OCI-LY7 (cell line): ENCODE data around the gene TRIM37. TPM values are rescaled to one million over a fixed set of nuclear protein-coding genes. Genes with fewer than 3 reads are reported as not detected.
"Not testable (repeated sequence)": the region's sequence is repeated elsewhere in the genome, so short reads cannot be mapped to it uniquely, and the experiment has no call there.

ENCODE experiments used
- BruUV-seq: library from RNA; stranded (reverse); fragments of 400-500 nt; replicated peaks from 2 replicates; lab custom pipeline; 2021; lab: Mats Ljungman, UMichigan
- CTCF ChIA-PET: fragments of 300-600 bp; sonication (Branson Sonifier 250); formaldehyde crosslinking; loops from one replicate; lab custom pipeline; 2022; ENCODE audit warnings: antibody characterized with exemption; ENCODE audit not compliant: unreplicated experiment; lab: Charles Lee
- POLR2A ChIA-PET: fragments of 300-600 bp; sonication (Branson Sonifier 250); formaldehyde crosslinking; loops from one replicate; lab custom pipeline; 2022; ENCODE audit warnings: antibody characterized with exemption; lab: Charles Lee
- DNase-seq: peaks from one replicate; pipeline ENCODE4 v3.0.0-alpha.2; 2015; ENCODE audit warnings: low spot score
- H2AFZ ChIP-seq: fragments of 200-600 bp; sonication (generic), shearing (Covaris generic); 2 replicates; pipeline ENCODE4 v1.6.1; 2014; ENCODE audit warnings: mild to moderate bottlenecking, antibody characterized with exemption, low read length, moderate library complexity
- H3K27ac ChIP-seq: fragments of 200-600 bp; sonication (generic); 2 replicates; pipeline ENCODE4 v1.5.1; 2014; ENCODE audit warnings: mixed run types, low read depth, mild to moderate bottlenecking, moderate library complexity, low read length, inconsistent platforms; ENCODE audit not compliant: poor library complexity, severe bottlenecking
- H3K36me3 ChIP-seq: fragments of 200-600 bp; sonication (generic); 2 replicates; pipeline ENCODE4 v1.6.1; 2014; ENCODE audit warnings: mild to moderate bottlenecking, antibody characterized with exemption, low read length, moderate library complexity, mixed read lengths; ENCODE audit not compliant: insufficient read depth
- H3K4me1 ChIP-seq: fragments of 200-600 bp; sonication (generic); 2 replicates; pipeline ENCODE4 v1.5.1; 2014; ENCODE audit warnings: mild to moderate bottlenecking, low read length; ENCODE audit not compliant: insufficient read depth, poor library complexity, severe bottlenecking
- H3K4me2 ChIP-seq: fragments of 200-600 bp; sonication (generic); 2 replicates; pipeline ENCODE4 v1.6.1; 2014; ENCODE audit warnings: mild to moderate bottlenecking, low read length
- H3K4me3 ChIP-seq: fragments of 200-600 bp; sonication (generic); 2 replicates; pipeline ENCODE4 v1.5.1; 2014; ENCODE audit warnings: mild to moderate bottlenecking, low read depth, low read length; ENCODE audit not compliant: poor library complexity, severe bottlenecking
- H3K79me2 ChIP-seq: fragments of 200-600 bp; sonication (generic); 2 replicates; pipeline ENCODE4 v1.6.1; 2016; ENCODE audit warnings: low read depth, mild to moderate bottlenecking, low read length, moderate library complexity, mixed read lengths; ENCODE audit not compliant: insufficient read depth
- H3K9me2 ChIP-seq: fragments of 200-600 bp; sonication (generic); 2 replicates; pipeline ENCODE4 v1.6.1; 2016; ENCODE audit warnings: mild to moderate bottlenecking, low read length, mixed read lengths; ENCODE audit not compliant: insufficient read depth
- H3K9me3 ChIP-seq: fragments of 200-600 bp; sonication (generic); 2 replicates; pipeline ENCODE4 v1.6.1; 2014; ENCODE audit warnings: mild to moderate bottlenecking, mixed run types, low read length, mixed read lengths
- H4K20me1 ChIP-seq: fragments of 200-600 bp; sonication (generic); 2 replicates; pipeline ENCODE4 v1.6.1; 2014; ENCODE audit warnings: mild to moderate bottlenecking, antibody characterized with exemption, low read length, moderate library complexity, mixed read lengths; ENCODE audit not compliant: insufficient read depth
- CTCF ChIP-seq: fragments of 200-600 bp; sonication (generic); conservative IDR thresholded peaks from 2 replicates; pipeline ENCODE4 v1.5.1; 2014; ENCODE audit warnings: mild to moderate bottlenecking, antibody characterized with exemption, low read length, moderate library complexity, mixed read lengths
- EZH2phosphoT487 ChIP-seq: fragments of 200-600 bp; sonication (generic); IDR thresholded peaks from 2 replicates; pipeline ENCODE4 v1.6.1; 2018; ENCODE audit warnings: low read depth, borderline replicate concordance, mild to moderate bottlenecking, mixed run types, antibody characterized with exemption, low read length, moderate library complexity, mixed read lengths
- intact Hi-C: fragments of 100-400 bp; cut with micrococcal nuclease; formaldehyde crosslinking; loops from one replicate; pipeline ENCODE4 v1.10.0; 2022; ENCODE audit not compliant: unreplicated experiment
- total RNA-seq, 2 experiments: library from RNA; depleted of rRNA in 1 of 2; stranded (reverse); fragments of >200 nt in 1 of 2; shearing (Covaris generic) in 1 of 2; gene quantifications; 2 replicates each; pipeline ENCODE4 v1.2.3, GENCODE V29; 2014 to 2022

TRIM37 gene
- total RNA-seq, 2 experiments from 2014 or later: 27.9 to 35.4 TPM

GRCh38 chr17:58965221-58965620 lies 141.5 kb downstream of the TRIM37 start:
- CTCF ChIA-PET: no interaction called here
- TF ChIP-seq CTCF (no peak), EZH2phosphoT487 (no peak)
- H3K9me2 ChIP-seq: no peaks in the 10 kb centered on the region
- H3K4me2 ChIP-seq: no peak overlapping the region
- no peak for DNase-seq
- no peak overlapping the region for H3K27ac ChIP-seq
- no peaks in the 10 kb centered on the region for H3K4me1 ChIP-seq
- BruUV-seq: no TSS peak
- no peaks in the 10 kb centered on the region for H3K79me2 ChIP-seq
- no peaks in the 10 kb centered on the region for H3K9me3 ChIP-seq
- H3K4me3 ChIP-seq: no peak overlapping the region
- no peaks in the 10 kb centered on the region for H3K36me3 ChIP-seq
- intact Hi-C loops: no loop called here
- H2AFZ ChIP-seq: no peak overlapping the region
- POLR2A ChIA-PET: interaction anchor here (0.5 kb wide), 1 partner anchor 42 kb away, joined by 4 read pairs; no protein-coding TSS in a partner anchor
- no peaks in the 10 kb centered on the region for H4K20me1 ChIP-seq

GRCh38 chr17:58960068-58960467 lies 146.6 kb downstream of the TRIM37 start:
- no peaks in the 10 kb centered on the region for H3K79me2 ChIP-seq
- intact Hi-C loops: no loop called here
- CTCF ChIA-PET: no interaction called here

GRCh38 chr17:58957725-58958073 lies 149.0 kb downstream of the TRIM37 start:
- POLR2A ChIA-PET, H3K4me1 ChIP-seq, intact Hi-C loops, CTCF ChIA-PET, BruUV-seq, H3K9me2 ChIP-seq, DNase-seq, H3K36me3 ChIP-seq, H2AFZ ChIP-seq, H3K4me3 ChIP-seq, H3K79me2 ChIP-seq, H3K9me3 ChIP-seq, H3K4me2 ChIP-seq, H4K20me1 ChIP-seq, H3K27ac ChIP-seq: not testable (repeated sequence)

More at GRCh38 chr17:58960068-58960467, 146.6 kb downstream of the TRIM37 start:
- peak; percentile 18 for DNase-seq
- no peaks in the 10 kb centered on the region for H4K20me1 ChIP-seq
- BruUV-seq: no TSS peak
- POLR2A ChIA-PET: no interaction called here
- H2AFZ ChIP-seq: no peak overlapping the region
- no peaks in the 10 kb centered on the region for H3K9me2 ChIP-seq
- no peaks in the 10 kb centered on the region for H3K9me3 ChIP-seq
- H3K36me3 ChIP-seq: no peaks in the 10 kb centered on the region
- no peak overlapping the region for H3K4me2 ChIP-seq
- TF ChIP-seq EZH2phosphoT487 (no peak), CTCF (peak; percentile 61)
- H3K4me1 ChIP-seq: no peaks in the 10 kb centered on the region
- no peak overlapping the region for H3K27ac ChIP-seq
- no peak overlapping the region for H3K4me3 ChIP-seq
